Inflammatory macrophage treated with lipopolysaccharide for 1 hour (primary cell): ENCODE measurements around the gene ALPK1.
"Not testable (repeated sequence)": the region's sequence is repeated elsewhere in the genome, so short reads cannot be mapped to it uniquely, and the experiment has no call there.

Experiments
- DNase-seq, 2 donors: peaks; one replicate each; pipeline ENCODE4 v3.0.0-alpha.2; 2020 to 2022

Gene ALPK1

GRCh38 chr4:112381996-112382692 lies 85.0 kb downstream of the ALPK1 start:
- no peak for DNase-seq

DNA sequence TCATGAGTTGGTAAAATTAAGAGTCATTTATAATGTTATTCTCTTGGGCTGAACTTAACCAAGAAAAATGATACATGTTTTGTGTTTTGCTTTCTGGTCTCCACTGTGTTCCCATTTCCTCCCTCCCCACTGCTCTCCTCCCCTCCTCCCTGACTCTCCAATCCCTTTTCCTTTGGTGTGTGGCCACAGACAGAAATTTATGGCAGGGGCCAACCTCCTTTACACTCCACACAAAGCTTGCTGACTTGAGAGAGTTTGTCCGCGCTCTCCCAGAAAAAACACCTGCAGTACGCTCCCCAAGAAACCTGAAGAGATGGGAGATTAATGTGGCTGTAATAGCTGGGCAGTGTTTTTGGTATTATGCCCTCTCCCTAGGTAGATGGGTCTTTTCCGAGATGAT lies 88.9 kb downstream of the ALPK1 start:
- DNase-seq, result no peak

DNA sequence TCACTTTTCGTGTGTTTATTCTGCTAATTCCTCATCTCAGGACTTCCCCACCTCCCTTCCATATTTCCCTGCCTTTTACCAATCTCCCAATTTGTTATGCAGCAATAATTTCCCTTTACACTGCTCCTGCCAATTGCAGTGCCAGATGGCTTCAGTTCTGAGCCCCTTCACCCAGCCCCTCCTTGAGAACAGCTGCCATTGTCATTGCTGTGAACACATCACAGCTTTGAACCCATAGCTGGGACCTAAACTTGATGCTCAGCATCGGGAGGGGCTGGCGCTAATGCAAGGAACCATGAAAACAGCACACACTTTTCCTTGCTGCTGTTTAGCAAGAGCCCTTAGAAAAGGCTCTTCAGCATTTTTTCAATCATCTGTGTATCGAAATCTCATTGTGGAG lies 104.9 kb downstream of the ALPK1 start:
- DNase-seq, result no peak

DNA sequence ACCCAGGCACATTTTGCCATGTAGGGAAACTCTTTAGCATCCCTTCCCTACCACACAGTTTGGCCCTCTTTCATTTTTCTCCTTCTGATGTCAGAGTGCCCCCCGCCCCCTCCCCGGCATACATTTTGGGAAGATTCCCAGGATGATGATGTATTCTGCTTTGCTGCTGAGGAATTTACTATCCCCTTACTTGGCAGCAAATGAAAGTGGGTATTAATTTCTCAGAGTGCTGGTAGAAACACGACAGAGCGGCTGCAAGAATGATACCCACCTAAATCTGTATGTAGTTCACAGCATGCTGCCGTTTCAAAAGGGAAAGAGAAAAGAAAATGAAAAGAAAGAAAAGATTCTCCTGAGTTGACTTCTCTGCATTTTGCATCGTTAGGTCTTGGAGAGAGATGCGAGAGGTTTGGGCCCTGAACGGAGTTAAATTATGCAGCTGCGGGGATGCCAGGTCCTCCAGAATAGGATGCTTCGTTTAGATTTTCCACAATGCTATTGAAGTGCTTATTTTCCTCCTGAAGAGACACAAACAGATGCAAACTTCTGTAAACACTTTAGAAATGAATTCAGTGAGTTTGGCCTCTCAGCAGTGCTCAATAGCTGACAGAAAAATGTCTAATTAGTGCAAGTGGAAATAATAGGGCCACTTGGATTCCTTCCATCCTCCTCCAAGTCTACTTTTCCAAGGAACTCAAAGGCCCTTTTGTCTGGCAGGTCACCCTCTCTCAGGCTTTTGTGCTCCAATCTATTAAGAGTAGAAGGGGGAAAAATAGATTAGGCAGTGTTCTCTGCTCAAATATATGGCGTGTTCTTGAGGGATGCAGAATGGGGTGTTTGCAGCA lies 106.2 kb downstream of the ALPK1 start:
- no peak for DNase-seq

- no peak for DNase-seq
These were observed 113.2 kb downstream of the ALPK1 start for GRCh38 chr4:112410364-112410763.

GRCh38 chr4:112410804-112411203 lies 113.6 kb downstream of the ALPK1 start:
- DNase-seq, result no peak

- DNase-seq, result no peak
These were observed 114.8 kb downstream of the ALPK1 start for GRCh38 chr4:112411781-112412550.

GRCh38 chr4:112416464-112416863 lies 119.3 kb downstream of the ALPK1 start:
- no peak for DNase-seq

- no peak for DNase-seq
These were observed 120.9 kb downstream of the ALPK1 start for GRCh38 chr4:112418092-112418491.

GRCh38 chr4:112421911-112422310 lies 124.7 kb downstream of the ALPK1 start:
- no peak for DNase-seq

DNA sequence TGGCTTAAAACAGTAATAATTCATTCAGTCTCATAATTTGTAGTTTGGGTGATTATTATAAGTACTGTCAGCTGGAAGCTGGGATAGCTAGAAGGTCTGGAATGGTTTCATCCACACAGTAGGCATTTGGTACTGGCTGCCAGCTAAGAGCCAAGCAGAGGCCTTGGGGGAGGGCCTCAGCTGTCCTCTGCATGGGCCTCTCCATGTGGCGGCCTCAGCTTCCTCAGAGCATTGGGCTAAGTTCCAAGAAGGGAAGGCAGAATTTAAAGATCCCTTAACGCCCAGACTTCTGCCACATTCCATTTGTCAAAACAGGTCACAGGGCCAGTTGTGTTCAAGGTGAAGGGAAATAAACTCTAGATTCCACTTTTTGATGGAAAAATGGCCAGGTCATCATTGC lies 125.5 kb downstream of the ALPK1 start:
- no peak for DNase-seq

DNA sequence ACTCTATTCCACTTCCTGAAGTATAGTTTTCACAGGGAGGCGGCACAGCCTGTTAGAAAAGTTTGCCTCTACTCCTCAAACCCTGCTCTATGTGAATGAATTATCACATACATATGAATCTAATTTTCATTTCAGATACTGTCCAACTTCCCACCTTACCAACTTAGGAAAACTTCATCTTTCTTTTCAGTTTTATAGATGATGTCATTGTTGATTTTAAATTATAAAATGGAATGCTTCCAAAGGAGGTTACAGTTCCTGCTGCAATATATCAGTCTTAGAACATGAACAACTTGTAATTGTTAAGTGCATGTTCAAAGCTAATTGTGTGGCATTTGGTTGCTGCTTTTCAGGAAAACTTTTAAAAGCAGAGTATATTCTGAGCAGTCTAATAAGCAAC lies 126.4 kb downstream of the ALPK1 start:
- no peak for DNase-seq

GRCh38 chr4:112425823-112426222 lies 128.7 kb downstream of the ALPK1 start:
- no peak for DNase-seq

GRCh38 chr4:112426416-112426815 lies 129.2 kb downstream of the ALPK1 start:
- DNase-seq, result no peak

DNA sequence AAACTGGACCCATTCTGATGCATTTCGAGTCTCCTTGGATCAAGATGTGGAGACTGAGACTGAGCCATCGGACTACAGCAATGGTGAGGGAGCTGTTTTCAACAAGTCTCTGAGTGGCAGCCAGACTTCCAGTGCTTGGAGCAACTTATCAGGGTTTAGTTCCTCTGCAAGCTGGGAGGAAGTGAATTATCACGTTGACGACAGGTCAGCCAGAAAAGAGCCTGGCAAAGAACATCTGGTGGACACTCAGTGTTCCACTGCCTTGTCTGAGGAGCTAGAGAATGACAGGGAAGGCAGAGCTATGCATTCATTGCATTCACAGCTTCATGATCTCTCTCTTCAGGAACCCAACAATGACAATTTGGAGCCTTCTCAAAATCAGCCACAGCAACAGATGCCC lies 134.0 kb downstream of the ALPK1 start:
- DNase-seq, result no peak

DNA sequence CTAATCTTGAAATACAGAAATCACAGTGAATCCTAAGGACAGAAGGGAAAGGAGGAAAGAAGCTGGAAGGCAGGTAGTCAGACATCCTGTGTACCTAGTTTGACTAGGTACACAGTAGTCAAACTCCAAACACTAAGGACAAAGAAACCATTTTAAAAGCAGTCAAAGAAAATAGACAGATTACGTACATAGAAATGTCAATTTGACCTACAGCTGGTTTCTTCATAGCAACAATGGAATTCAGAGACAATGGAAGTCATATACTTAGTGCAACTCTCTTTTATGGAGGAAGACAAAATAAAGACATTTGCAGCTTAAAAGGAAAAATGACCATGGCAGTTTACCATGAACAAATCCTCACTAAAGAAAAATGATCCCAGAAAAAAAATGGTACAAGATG lies 139.8 kb downstream of the ALPK1 start:
- no peak for DNase-seq

DNA sequence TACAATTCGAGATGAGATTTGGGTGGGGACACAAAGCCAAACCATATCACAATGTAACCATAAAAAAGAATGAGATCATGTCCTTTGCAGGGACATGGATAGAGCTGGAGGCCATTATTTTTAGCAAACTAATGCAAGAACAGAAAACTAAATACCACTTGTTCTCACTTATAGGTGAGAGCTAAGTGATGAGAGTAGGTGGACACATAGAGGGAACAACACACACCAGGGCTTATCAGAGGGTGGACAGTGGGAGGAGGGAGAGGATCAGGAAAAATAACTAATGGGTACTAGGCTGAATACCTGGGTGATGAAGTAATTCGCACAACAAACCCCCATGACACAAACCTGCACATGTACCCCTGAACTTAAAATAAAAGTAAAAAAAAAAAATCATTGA lies 145.1 kb downstream of the ALPK1 start:
- not testable (repeated sequence) for DNase-seq

- DNase-seq, result no peak
These were observed 151.3 kb downstream of the ALPK1 start for GRCh38 chr4:112448306-112449132.

DNA sequence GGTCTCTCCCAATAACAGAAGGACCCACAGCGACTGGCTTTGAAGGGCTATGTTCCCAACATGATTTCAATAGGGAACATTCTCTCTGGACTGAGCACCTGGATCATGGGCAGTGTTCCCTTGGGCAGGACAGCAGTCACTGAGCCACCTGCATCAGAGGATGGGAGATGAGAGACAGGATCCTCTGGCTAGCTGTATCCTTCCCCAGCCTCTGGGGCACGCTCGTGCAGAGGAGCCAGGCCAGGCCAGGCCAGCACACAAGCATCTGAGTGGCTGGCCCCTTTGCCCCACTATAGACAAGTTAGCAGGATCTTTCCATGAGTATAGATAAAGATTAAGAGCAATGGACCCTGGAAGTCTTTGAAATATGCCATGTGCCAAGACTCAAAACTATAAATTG lies 152.5 kb downstream of the ALPK1 start:
- no peak for DNase-seq

DNA sequence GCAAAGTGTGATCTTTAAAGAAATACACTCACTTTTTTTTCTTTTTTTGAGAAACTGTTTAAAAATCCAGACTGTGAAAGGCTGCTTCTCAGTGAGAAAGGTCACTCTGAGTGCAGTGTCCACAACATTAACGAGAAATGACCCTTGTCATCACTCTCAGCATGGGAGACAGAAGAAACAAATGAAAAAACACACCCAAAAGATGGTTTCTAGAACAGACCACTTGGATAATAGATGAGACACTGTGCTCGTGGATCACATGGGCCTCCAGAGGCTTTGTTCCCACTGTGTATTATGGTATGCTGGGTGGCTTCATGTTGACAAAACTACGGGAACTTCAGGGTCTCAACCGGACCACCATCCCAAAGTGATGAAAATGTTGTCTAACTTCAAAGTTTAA lies 153.9 kb downstream of the ALPK1 start:
- no peak for DNase-seq

DNA sequence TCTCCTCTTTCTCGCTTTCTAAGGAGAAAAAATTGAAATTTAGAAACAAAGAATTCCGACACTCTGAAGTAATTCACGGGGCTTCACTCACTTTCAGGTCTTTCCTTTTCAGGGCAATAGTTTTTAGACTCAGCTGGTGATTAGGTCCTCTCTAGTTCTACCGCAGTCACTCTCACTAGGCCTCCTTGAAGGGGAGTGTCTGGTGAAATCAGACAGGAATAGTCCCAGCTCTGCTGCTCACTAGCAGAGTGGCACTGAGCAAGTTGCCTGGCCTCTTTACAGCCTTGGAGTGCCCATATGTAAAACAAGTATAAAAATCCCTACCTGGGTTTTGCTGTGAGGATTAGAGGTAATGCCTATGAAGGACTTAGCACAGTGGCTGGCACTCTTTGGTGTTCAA lies 154.7 kb downstream of the ALPK1 start:
- DNase-seq, result no peak

DNA sequence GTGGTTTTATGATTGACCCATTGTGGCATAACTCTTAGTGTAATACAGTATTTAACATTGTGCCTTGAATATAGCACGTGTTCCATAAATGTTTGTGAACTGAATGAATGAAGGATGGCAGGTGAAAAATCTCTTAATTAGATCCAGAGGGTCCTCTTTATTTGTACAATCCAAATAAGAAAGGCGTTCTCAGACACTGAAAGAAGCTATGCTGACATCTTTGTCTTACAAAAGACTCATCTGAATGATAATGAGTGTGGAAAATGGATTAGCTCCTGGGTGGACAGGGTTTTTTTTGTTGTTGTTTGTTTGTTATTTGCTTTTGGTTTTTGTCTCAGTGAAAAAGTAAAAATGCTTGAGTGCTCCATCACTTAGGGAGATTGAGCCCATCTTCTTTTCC lies 156.2 kb downstream of the ALPK1 start:
- DNase-seq, result no peak

DNA sequence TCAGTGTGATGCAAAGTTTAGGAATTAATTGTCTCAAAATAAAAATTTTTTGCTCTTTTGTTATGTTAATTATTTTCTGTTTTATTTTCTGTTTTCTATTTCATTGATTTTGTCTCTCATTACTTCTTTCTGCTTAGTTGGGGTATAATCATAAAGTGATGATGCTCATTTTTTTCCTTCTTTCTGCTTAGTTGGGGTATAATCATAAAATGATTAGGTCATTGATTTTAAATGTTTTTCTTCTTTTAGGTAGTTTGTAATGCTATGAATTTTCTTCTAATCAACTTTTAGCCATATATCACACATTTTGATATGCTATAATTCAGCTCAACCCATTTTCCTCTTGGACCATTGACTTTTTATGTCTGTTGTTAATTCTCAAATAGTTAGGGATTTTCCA lies 175.1 kb downstream of the ALPK1 start:
- no peak for DNase-seq
